Epithelial cell of prostate (primary cell): ENCODE measurements around the gene SRPX.

ENCODE experiments used
- DNase-seq: peaks from one replicate; pipeline ENCODE4 v3.0.0-alpha.2; 2011; ENCODE audit warnings: low read depth, low spot score
- H3K27ac ChIP-seq: fragments of 450-650 bp; 2 replicates; pipeline ENCODE4 v1.5.1; 2017; ENCODE audit warnings: mild to moderate bottlenecking

SRPX gene

GRCh38 chrX:38142610-38143009, 78.1 kb downstream of the SRPX start:
- no peak overlapping the region for H3K27ac ChIP-seq
- DNase-seq, result no peak

GRCh38 chrX:38138900-38139299, 81.8 kb downstream of the SRPX start:
- H3K27ac ChIP-seq, result no peak overlapping the region
- no peak for DNase-seq

GRCh38 chrX:38138157-38138891, 82.3 kb downstream of the SRPX start:
- H3K27ac ChIP-seq, result no peak overlapping the region
- no peak for DNase-seq

GRCh38 chrX:38129366-38129765, 91.3 kb downstream of the SRPX start:
- H3K27ac ChIP-seq, result no peak overlapping the region
- DNase-seq, result no peak

- no peak overlapping the region for H3K27ac ChIP-seq
- no peak for DNase-seq
Measured at GRCh38 chrX:38127961-38128360, 92.7 kb downstream of the SRPX start.

GRCh38 chrX:38126179-38126578, 94.5 kb downstream of the SRPX start:
- H3K27ac ChIP-seq, result no peak overlapping the region
- DNase-seq, result no peak

- DNase-seq, result no peak
- H3K27ac ChIP-seq, result no peak overlapping the region
Measured at GRCh38 chrX:38124000-38124399, 96.7 kb downstream of the SRPX start.

GRCh38 chrX:38117485-38117884, 103.2 kb downstream of the SRPX start:
- H3K27ac ChIP-seq, result no peak overlapping the region
- no peak for DNase-seq

- no peak for DNase-seq
- H3K27ac ChIP-seq, result no peak overlapping the region
Measured at GRCh38 chrX:38116706-38117105, 104.0 kb downstream of the SRPX start.

GRCh38 chrX:38112566-38112965, 108.1 kb downstream of the SRPX start:
- DNase-seq, result no peak
- no peak overlapping the region for H3K27ac ChIP-seq

- no peak overlapping the region for H3K27ac ChIP-seq
- DNase-seq, result no peak
Measured at GRCh38 chrX:38111196-38111595, 109.5 kb downstream of the SRPX start.

- H3K27ac ChIP-seq, result no peak overlapping the region
- no peak for DNase-seq
Measured at GRCh38 chrX:38110231-38110630, 110.4 kb downstream of the SRPX start.

- H3K27ac ChIP-seq, result no peak overlapping the region
- DNase-seq, result no peak
Measured at GRCh38 chrX:38109042-38109898, 111.4 kb downstream of the SRPX start.

- H3K27ac ChIP-seq, result no peak overlapping the region
- DNase-seq, result no peak
Measured at GRCh38 chrX:38108364-38108763, 112.3 kb downstream of the SRPX start.

GRCh38 chrX:38106991-38107655, 113.5 kb downstream of the SRPX start:
- H3K27ac ChIP-seq, result no peak overlapping the region
- DNase-seq, result no peak

GRCh38 chrX:38105216-38105725, 115.4 kb downstream of the SRPX start:
- no peak overlapping the region for H3K27ac ChIP-seq
- no peak for DNase-seq

GRCh38 chrX:38103857-38104812, 116.5 kb downstream of the SRPX start:
- no peak overlapping the region for H3K27ac ChIP-seq
- no peak for DNase-seq

GRCh38 chrX:38102875-38103274, 117.8 kb downstream of the SRPX start:
- H3K27ac ChIP-seq, result no peak overlapping the region
- no peak for DNase-seq

- no peak overlapping the region for H3K27ac ChIP-seq
- no peak for DNase-seq
Measured at GRCh38 chrX:38102240-38102639, 118.4 kb downstream of the SRPX start.

- H3K27ac ChIP-seq, result no peak overlapping the region
Measured at GRCh38 chrX:38099688-38100087, 121.0 kb downstream of the SRPX start.

More at GRCh38 chrX:38099688-38100087, 121.0 kb downstream of the SRPX start:
- DNase-seq, result no peak
